Glomerular visceral epithelial cell (primary cell): Measurements from ENCODE around the gene MYO1G.
A peak's percentile ranks its signal among the peaks of the same experiment; 100 is the strongest.
"Not testable (repeated sequence)": the region's sequence is repeated elsewhere in the genome, so short reads cannot be mapped to it uniquely, and the experiment has no call there.

ENCODE experiments used
- DNase-seq: peaks from one replicate; pipeline ENCODE4 v3.0.0-alpha.2; 2016; ENCODE audit errors: extremely low spot score

The MYO1G gene

DNA sequence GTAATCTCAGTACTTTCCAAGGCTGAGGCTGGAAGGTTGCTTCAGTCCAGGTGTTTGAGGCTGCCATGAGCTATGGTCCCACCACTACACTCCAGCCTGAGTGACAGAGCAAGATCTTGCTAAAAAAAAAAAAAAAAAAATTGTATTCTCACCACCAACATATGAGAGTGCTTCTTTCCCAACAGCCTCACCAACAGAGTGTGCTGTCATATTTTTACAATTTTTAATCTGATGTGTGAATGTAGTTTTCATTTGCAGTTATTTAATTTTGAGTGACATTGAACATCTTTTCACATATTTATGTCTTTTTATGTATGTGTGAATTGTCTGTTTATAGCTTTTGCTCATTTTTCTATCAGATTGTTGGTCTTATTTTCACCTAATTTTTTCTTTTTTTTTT is 35.2 kb downstream of the MYO1G start:
- no peak for DNase-seq

DNA sequence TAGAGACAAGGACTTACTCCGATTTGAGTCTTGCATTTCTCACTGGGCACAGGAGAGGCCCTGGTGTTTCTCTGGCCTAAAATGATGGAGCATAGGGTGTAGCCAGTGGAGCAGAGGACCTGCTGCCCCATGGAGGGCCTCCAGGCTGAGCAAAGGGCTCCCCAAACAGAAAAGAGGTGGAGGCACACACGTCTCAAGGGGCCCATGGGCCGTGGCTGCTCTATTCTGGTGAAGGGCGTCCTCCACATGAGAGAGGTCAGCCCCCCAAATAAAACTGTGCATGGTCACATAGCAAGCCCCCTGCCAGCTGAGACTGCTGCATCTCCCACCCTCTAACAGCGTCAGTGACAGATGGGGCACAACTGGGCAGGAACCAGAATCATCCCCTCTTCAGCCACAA is 41.4 kb downstream of the MYO1G start:
- DNase-seq = no peak

DNA sequence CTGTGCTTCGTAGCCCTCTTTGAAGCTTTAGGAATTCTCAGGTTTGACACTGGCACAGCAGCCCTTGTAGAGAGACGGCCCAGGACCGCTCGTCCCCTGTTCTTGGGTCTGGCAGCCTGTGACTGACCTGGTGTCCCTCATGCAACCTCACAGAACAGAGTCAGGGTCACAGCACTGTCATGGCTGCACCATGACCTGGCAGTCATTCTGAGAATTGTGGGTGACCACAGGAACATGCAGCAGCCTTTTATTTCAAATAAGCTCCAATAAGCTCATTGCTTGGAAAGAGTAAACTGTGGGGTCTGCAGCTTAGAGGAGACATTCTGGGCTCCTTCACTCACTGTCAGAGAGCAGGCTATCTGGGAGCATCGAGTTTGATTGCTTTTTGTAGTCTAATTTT is 42.5 kb downstream of the MYO1G start:
- DNase-seq = no peak

GRCh38 chr7:44935583-44935982 is 43.2 kb downstream of the MYO1G start:
- no peak for DNase-seq

GRCh38 chr7:44935016-44935415 is 43.8 kb downstream of the MYO1G start:
- DNase-seq = no peak

DNA sequence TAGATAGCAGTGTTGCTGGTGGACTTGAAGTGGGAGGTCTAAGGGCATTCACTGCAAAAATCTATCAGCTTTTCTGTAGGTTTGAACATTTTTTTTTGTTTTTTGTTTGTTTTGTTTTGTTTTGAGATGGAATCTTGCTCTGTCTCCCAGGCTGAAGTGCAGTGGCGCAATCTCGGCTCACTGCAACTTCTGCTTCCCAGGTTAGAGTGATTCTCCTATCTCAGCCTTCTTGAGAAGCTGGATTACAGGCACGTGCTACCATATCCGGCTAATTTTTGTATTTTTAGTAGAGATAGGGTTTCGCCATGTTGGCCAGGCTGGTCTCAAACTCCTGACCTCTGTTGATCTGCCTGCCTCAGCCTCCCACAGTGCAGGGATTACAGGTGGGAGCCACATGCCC is 44.3 kb downstream of the MYO1G start:
- not testable (repeated sequence) for DNase-seq

DNA sequence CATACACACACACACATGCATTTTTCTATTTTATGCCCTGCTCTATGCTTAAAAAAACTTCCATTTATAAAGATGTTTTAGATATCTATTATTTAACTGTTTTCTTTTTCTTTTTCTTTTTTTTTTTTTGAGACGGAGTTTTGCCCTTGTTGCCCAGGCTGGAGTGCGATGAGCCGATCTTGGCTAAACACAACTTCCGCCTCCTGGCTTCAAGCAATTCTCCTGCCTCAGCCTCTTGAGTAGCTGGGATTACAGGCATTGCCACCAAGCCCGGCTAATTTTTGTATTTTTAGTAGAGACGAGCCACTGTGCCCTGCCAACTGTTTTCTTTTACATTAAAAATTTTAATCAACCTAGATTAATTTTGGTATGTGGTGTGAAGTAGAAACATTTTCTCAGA is 47.9 kb downstream of the MYO1G start:
- DNase-seq = no peak

DNA sequence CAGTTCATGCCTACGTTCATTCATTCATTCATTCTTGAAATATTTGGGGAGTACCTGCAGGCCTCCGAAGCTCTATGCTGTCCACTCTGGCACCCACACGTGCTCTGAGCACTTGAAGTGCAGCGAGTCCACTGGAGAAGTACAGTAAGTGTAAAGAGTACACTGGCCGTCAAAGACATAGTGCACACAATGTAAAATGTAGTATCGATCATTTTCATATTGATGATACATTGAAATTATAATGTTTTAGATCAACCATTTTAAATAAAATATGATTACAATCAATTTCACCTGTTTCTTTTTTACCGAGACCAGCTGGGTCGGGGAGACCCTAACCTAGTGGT is 56.5 kb downstream of the MYO1G start:
- no peak for DNase-seq

- DNase-seq = peak; percentile 70
Measured at GRCh38 chr7:44921607-44922350, 57.0 kb downstream of the MYO1G start.

GRCh38 chr7:44920119-44920518 is 58.7 kb downstream of the MYO1G start:
- no peak for DNase-seq

DNA sequence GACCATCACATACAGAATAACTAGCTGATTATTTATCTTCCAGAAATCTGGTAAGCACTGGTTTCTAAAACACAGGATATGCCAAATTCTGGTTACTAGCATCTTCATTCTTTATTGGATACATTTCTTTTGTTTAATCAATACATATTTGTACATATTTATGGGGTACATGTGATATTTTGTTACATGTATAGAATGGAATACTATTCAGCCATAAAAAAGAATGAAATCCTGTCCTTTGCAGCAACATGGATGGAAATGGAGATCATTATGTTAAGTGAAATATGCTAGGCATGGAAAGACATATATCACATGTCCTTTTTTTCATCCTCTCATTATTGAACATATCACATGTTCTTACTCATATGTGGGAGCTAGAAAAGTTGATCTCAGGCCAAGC is 60.8 kb downstream of the MYO1G start:
- no peak for DNase-seq

GRCh38 chr7:44917465-44917864 is 61.4 kb downstream of the MYO1G start:
- no peak for DNase-seq

DNA sequence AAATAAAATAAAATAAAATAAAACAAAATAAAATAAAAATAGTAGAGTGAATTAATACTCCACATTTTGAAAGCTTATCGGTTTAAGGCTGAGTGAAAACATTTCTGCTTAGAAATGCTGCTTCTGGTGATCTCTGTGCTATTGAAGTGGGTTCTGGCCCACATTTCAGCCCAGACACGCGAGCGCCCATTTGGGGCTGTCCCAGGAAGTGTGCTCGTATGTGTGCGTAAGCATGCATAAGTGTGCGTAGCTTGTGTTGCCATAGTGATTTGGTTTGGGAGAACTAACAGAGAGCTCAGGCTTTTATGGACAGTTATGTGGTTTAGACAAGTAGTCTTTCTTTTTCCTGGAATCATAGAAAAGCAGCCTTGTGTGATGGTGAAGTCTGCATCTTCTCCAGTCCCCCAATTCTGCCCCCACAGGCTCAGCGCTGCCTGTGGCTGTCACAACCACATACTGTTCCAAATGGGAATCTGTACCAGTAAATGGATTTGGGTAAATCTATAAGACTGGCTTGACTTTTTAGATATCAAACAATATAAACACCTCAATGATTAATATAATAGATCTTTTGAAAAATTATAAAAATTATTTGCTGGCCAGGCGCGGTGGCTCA is 63.7 kb downstream of the MYO1G start:
- DNase-seq = no peak

DNA sequence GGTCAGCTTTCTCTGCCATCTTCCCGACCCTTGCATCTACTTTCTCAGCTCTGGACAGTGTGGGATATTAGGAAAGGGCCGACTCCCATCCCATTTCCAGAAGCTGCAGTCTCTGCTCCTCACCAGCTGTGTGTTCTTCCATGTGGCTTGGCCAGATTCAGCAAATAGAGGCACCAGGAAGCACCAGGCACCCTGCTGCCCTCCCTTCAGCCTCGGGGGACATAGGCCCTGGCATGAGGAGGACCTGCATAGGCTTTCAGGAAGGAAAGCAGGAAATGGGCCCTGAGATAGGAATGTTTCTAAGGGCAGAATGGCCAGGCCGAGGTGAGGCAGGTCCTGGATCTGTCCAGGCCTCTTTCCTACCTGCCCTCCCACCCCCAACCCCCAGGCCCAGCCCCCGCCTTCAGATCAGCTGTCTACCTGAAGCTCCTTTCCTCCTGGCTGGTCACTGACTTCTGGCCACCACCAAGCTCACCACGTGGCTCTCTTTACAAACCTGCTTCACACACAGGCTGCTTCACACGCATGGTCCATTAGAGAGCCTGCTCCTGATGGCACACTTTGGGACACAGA is 66.0 kb downstream of the MYO1G start:
- DNase-seq = no peak
